Left lobe of liver (tissue), 2 donors: ENCODE results near the gene KCNK18. TPM values are rescaled to one million over a fixed set of nuclear protein-coding genes. Genes with fewer than 3 reads are reported as not detected.
"Not testable (repeated sequence)": the region's sequence is repeated elsewhere in the genome, so short reads cannot be mapped to it uniquely, and the experiment has no call there.

Source experiments
- ATAC-seq: fragments of 200-7000 bp; cut with Tn5 transposase; one replicate; pipeline ENCODE4 v1.9.1; 2020; ENCODE audit warnings: mild to moderate bottlenecking, moderate library complexity
- DNase-seq: peaks from one replicate; pipeline ENCODE4 v3.0.0-alpha.2; 2020; ENCODE audit warnings: low spot score
- total RNA-seq: library from RNA; stranded (reverse); gene quantifications from one replicate; pipeline ENCODE4 v1.2.1, GENCODE V29; 2021
- donor health status: DM: no; HTN: no; CAD: no; lungs with moderate emphysema.
- donor health status: DM: no; HTN: yes; CAD: no.

KCNK18 gene
- total RNA-seq, 1 donor from 2014 or later: not detected

DNA sequence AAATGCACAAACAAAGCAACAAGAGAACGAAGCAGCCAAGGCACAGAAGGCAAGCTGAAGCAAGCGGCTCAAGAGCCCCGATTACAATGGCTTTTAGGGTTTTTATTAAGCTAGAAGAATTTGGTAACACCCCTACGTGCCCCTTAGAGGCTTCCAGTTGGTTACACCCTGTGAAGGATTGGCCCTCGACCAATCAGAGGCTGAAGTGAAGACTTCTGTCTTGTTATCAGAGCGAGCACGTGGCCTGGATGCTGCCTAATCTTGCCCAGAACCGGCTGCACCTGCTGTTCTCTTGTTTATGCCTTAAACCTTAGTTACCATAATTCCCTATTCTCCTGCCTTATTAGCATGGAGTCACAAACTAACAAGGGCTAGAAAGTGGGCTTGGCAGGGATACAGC, 21.4 kb downstream of the KCNK18 start:
- no peak for ATAC-seq

DNA sequence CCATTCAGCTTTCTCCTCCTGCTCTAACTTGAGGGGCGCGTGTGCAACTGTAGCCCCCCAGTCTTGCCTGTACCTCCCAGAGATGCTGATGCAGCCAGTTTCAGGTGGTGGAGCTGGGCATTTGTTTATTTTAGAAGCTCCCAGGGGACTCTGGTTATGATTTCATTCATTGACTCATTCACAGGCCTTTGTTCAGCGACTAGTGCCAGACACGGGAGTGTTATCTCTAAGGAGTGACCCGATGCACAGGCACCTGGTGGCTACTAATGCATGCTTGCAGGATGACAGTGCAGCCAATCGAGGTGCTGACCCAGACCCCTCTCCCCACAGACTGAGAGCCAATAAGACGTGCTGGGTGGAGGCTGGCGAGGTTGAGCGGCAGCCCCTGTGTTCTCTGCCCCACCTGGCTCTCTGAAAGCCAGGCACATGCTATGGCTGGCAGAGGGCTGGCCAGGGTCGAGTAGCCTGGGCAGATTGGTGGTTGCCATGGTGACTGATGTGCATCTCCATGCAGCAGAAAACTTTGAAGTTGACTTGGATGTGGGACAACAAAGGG, 23.9 kb downstream of the KCNK18 start:
- DNase-seq: no peak

More for the DNA sequence above, 21.4 kb downstream of the KCNK18 start:
- no peak for DNase-seq

GRCh38 chr10:117222552-117222951, 25.3 kb downstream of the KCNK18 start:
- DNase-seq (no peak), ATAC-seq (no peak)

More for the DNA sequence above, 23.9 kb downstream of the KCNK18 start:
- ATAC-seq: no peak

- no peak for DNase-seq
- no peak for ATAC-seq
These were observed 25.8 kb downstream of the KCNK18 start for GRCh38 chr10:117222976-117223692.

DNA sequence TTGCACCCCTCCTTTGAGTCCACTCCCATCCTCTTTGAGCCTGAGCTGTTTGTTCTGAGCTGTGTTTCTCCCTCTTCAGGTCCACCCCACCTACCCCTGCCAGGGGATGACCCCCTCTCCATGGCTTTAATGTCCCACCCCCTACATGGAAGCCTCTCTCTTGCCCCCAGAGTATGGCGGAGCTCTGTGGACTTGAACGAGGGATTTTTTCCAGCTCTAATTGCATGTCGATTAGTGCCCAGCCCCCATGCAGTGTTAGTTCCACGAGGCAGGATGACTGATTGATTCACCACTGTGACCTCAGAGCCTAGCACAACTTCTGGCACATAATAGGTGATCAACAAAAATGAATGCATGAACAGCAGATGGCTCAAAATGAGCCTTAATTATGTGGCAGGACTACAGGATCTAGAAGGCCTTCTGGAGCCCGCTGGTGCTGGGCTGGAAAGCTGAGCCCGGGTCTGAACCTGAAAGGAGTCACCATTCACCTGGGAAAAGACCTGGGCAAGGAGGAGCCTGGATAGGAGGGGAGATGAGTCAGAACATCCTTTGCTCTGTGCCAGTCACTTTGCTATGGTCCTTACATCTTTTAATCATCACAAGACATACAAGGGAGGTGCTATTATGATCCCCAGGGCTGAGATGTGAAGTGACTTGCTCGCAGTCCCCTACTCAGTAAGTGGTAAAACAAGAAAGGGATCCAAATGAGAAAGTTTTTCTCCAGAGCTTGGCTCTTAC, 26.6 kb downstream of the KCNK18 start:
- ATAC-seq (no peak), DNase-seq (no peak)

DNA sequence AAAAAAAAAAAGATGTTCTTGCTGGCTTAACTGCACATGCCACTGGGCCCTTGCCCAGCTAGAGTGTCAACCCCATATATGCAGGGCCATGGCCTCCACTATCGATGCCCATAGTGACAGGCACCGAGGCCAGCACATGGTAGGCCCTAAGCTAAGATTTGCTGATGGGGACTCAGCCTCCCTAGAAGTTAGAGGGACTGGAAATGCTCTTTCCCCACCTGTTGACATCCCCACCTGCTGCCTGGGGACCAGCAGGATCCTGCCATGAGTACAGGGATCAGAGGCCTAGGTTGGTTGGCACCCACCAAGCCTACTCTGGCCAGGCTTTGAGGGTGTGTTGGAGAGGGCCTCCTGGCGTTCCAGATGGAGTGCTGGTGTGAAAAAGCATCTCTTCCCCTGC, 27.6 kb downstream of the KCNK18 start:
- ATAC-seq: no peak
- no peak for DNase-seq

GRCh38 chr10:117226813-117227451, 29.6 kb downstream of the KCNK18 start:
- ATAC-seq (peak; percentile 82), DNase-seq (no peak)

- ATAC-seq: no peak
- no peak for DNase-seq
These were observed 30.9 kb downstream of the KCNK18 start for GRCh38 chr10:117228210-117228609.

DNA sequence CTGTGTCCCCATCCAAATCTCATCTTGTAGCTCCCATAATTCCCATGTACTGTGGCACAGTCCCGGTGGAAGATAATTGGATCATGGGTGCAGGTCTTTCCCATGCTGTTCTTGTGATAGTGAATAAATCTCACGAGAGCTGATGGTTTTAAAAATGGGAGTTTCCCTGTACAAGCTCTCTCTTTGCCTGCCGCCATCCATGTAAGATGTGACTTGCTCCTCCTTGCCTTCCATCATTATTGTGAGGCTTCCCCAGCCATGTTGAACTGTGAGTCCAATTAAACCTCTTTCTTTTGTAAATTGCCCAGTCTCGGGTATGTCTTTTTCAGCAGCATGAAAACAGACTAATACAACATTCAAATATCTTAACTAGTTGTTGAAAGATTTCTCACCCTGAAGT, 32.8 kb downstream of the KCNK18 start:
- not testable (repeated sequence) for ATAC-seq

DNA sequence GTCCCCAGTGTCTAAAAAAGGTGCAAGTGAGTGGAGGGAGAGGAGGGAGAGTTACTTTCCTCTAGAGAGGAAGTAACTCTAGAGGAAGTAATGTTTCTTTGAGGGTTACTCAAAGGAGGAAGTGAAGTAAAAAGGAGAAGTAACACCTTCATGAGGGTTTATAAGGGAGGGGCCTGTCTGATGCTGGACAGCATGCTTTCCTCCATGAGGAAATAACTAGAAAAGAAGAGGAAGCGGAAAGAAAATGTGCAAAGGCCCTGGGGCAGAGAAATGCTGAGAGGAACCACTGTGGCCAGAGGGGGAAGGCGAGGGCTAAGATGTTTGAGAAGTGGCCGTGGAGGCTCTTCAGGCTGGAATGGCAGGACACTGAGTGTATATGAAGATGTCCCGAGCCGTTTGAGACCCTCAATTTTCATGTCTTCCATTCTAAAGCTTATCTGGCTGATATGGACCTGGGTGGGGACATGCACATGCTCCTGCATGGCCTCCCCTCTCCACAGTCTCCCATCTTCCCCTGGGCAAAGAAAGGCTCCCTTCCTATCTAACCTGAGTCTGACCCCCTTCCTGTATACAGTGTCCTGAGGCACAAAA, 40.2 kb downstream of the KCNK18 start:
- DNase-seq (no peak), ATAC-seq (no peak)

More for the DNA sequence above, 32.8 kb downstream of the KCNK18 start:
- not testable (repeated sequence) for DNase-seq

GRCh38 chr10:117239051-117239450, 41.8 kb downstream of the KCNK18 start:
- ATAC-seq: no peak
- no peak for DNase-seq

- ATAC-seq (no peak), DNase-seq (no peak)
These were observed 42.7 kb downstream of the KCNK18 start for GRCh38 chr10:117239721-117240620.

DNA sequence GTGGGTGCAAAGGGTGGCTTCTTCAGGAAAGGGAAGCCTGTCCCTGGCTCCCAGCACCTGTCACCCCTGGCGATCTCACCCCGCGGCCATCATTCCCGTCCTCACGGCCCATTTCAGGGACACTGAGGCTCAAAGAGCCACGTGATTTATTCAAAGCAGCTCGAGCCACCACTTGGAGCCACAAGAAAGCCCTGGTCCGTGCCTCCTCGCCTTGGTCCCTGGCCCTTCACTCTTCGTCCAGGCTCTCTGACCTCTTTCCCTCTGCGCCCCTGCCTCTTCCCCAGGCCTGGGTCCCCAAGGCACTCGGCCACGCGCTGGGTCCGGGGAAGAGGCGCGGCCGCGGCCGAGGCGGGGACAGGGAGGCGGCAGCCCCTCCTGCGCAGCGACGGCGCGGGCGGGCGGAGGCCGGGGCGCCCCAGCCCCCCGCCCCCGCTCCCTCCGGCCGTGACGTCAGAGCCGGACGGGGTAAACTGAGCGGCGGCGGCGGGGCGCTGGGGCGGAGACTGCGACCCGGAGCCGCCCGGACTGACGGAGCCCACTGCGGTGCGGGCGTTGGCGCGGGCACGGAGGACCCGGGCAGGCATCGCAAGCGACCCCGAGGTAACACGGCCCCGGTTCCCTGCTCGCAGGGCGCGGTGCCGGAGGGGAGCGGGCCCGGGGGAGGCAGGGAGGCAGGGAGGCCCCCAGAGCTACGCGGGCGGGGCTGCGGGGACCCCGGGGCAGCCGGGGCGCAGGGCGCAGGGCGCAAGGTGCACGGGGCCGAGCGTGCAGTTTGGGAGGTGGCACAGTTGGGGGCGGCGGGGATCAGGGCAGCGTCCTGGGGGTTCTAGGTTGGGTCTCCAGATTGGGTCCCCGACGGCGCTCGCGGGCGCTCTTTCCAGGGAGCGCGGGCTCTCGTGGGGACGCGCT, 43.6 kb downstream of the KCNK18 start, which contains the start of gene SLC18A2:
SLC18A2 (plus strand) TSS at position 494 of the 909 bp plus-strand sequence. CDS start 580 bp downstream, outside the sequence.
- peak; percentile 13 for ATAC-seq
- no peak for DNase-seq

- no peak for DNase-seq
- ATAC-seq: peak; percentile 61
These were observed 44.5 kb downstream of the KCNK18 start for GRCh38 chr10:117241541-117242462.

GRCh38 chr10:117242463-117242832, 45.2 kb downstream of the KCNK18 start:
- DNase-seq (no peak), ATAC-seq (no peak)

DNA sequence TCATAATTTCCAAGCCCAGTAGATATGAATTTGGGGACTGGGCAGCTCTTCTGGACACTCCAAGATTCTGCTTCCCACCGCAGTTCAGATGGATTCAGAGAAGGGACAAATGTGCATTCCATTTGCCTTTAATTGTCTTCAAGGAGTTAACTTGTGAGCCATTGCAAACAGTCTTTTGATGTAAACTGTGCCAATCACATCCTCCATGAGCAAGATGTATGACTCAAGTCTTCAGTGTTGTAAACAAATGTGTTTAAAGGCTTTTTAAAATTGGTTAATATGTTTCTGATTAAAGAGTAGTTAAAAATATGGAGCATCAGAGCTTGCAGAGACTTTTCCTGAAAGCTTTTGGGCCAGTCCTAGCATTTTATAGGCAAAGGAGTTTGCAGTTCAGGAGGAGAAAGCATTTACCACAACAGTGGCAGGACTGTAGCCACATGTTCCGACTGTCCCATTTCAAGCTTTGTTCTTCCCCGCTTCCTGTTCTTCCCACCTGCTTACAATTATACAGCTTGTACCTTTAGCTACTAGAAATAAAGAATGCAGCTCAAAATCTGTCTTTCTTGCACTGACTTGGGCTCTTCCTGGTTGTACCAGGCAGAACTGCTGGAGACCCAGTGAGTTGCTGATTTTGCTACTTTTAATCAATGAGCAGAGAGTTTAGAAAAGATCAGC, 49.8 kb downstream of the KCNK18 start:
- ATAC-seq (no peak), DNase-seq (no peak)

- no peak for ATAC-seq
- DNase-seq: no peak
These were observed 51.6 kb downstream of the KCNK18 start for GRCh38 chr10:117248750-117249465.
